ENCODE results near the gene RNF7.

DNA sequence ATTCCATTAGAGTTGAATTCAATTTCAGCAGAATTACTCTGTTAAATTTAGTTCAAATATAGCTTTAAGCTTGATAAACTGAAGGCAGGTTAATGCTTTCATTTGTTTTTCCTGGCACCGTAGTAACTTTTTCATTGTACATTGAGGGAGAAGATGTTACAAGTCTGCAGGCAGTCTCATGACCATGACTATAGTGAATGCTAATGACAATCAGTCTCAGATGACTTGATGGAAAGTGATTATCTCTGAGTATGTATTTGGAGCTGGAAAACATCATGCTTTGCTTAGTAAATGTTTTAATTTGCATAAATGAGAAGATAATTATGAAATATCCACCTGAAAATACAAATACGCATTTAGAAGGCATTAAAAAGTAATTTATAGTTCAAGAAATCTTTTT lies 16.0 kb upstream of the RNF7 start:
- TF ChIP-seq CTCF (IDR thresholded peaks at IDR 0.05) (no peak), POLR2A (IDR thresholded peaks at IDR 0.05) (no peak)
